Activated T-helper 1 cell treated with Interleukin-2 at 50 U/mL for 16 hours (primary cell): ENCODE data around the gene SHE.
"Not testable (repeated sequence)": the region's sequence is repeated elsewhere in the genome, so short reads cannot be mapped to it uniquely, and the experiment has no call there.

ENCODE experiments used
- DNase-seq: peaks from one replicate; pipeline ENCODE4 v3.0.0-alpha.2; 2020; ENCODE audit warnings: low read depth

Gene SHE

GRCh38 chr1:154502066-154502743 is at the start of gene SHE, which contains the start of gene TDRD10:
TSS of gene SHE (minus strand) at chr1:154502412. CDS start at chr1:154502026, 386 bp downstream.
TSS of gene TDRD10 (plus strand) at chr1:154502219. CDS start at chr1:154506904, 4,685 bp downstream.
- DNase-seq, result no peak

- no peak for DNase-seq
Observed at GRCh38 chr1:154551474-154551873, 49.3 kb upstream of the SHE start.

DNA sequence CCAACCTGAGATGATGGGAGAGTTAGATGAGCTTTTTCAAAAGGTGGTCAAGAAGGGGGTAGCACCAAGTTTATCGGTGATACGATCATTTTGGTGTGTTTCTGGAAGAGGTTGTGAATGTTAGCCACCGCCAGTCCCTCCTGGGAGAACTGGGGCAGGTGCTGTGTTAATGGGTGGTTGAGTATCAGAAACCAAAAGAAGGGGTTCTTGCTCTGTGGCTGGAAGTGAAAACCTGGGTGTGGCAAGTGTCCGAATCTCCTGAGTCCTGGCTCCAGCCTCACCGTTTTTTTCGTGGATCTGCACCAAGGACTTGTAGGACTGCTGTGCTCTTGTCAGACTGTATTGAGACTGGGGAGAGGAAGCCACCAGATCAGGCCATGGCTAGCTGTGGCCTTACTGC is 48.4 kb upstream of the SHE start:
- no peak for DNase-seq

DNA sequence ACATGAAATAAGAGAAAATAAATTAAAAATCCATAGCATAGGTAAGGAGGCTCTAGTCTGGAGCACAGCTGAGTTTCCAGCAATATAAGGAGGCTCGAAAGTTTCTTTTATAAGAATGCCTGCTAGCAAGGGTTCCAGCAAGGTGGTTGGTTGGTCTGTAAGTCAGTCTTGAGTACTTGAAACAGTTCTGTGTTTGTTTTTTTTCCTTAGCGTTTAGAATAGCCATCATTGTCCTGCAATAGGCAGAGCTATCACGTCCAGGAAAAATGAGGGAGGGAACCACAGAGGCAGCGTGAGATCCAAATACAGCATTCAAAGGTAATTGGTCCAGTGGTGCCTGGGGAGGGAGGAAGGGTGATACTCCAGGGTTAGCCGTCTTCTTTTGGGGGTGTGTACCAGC is 47.9 kb upstream of the SHE start:
- no peak for DNase-seq

GRCh38 chr1:154549202-154549770 is 47.1 kb upstream of the SHE start:
- no peak for DNase-seq

DNA sequence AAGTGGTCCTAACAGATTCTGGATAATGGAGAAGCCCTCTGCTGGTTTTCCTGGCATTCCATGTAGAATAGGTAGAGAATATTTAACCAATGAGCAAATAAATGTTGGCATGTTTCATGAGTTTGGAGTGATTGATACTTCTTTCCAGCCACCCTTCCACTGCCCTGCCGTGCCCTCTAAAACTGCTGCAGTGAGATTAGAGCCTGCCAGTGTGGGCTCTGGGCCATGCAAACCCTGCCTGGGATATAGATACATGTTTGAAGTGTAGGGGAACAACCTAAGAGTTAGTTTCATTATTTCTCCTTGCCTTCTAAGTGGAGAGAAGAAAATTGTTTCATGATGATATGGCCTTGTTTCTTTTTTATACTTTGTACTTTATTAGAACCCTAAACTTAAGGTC is 45.8 kb upstream of the SHE start:
- no peak for DNase-seq

DNA sequence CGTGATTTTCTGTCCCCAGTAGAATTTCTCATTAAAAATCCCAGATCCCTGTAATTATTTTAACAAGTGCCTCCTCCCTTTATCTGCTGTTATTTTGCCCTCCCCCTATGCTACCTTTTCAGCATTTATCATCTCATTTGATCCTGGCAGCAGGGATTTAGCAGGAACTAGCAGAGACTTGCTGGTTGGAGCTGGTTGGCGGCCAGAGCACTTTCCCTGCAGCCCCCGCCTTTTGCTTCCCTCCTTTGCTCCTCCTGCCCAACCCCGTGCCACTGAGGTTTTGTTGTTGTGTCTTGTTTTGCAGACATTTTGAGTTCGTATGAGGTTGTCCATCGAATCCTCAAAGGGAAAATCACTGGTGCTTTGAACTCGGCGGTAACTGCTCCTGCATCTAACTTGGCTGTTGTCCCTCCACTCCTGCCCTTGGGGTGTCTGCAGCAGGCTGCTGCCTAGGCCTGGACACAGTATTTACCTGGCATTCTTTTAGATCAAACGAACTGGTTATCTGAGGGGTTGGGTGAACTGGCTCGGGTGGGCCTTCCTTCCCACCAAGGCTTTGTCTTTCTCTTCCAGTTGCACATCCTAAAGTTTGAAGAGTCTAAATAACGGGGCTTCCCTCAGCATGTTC is 45.0 kb upstream of the SHE start:
- DNase-seq, result no peak

DNA sequence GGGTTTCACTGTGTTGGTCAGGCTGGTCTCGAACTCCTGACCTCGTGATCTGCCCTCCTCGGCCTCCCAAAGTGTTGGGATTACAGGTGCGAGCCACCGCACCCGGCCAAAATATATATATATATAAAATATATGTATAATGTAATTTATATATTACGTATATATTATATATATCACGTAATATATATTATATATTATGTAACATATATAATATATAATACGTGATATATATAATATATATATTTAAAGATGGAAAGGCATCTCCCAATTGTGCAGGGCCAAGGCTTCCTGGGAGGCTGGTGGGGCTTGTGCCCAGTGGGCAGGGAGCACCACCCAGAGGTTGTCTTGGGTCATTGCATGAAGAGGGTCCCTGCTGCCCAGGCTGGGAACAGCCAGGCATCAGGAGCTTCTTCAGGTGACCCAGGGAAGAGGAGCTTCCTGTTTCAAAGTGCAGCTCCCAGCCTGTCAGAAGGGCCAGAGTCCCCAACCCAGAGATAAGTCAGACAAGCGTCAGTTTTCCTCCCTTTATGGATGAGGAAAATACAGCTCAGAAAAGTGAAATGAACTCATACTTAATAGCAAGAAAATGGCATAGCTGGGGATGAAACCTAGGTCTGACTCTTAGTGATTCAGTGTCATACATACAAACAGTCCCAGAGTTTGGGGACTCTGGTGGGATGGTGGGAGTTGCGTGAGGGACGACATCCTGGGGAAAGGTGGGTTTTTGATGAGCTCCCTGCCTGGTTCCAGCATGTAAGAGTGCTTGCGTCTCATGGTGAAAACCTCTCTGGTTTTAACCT is 44.3 kb upstream of the SHE start:
- DNase-seq, result peak; percentile 30

- DNase-seq, result no peak
Observed at GRCh38 chr1:154541231-154541630, 39.0 kb upstream of the SHE start.

DNA sequence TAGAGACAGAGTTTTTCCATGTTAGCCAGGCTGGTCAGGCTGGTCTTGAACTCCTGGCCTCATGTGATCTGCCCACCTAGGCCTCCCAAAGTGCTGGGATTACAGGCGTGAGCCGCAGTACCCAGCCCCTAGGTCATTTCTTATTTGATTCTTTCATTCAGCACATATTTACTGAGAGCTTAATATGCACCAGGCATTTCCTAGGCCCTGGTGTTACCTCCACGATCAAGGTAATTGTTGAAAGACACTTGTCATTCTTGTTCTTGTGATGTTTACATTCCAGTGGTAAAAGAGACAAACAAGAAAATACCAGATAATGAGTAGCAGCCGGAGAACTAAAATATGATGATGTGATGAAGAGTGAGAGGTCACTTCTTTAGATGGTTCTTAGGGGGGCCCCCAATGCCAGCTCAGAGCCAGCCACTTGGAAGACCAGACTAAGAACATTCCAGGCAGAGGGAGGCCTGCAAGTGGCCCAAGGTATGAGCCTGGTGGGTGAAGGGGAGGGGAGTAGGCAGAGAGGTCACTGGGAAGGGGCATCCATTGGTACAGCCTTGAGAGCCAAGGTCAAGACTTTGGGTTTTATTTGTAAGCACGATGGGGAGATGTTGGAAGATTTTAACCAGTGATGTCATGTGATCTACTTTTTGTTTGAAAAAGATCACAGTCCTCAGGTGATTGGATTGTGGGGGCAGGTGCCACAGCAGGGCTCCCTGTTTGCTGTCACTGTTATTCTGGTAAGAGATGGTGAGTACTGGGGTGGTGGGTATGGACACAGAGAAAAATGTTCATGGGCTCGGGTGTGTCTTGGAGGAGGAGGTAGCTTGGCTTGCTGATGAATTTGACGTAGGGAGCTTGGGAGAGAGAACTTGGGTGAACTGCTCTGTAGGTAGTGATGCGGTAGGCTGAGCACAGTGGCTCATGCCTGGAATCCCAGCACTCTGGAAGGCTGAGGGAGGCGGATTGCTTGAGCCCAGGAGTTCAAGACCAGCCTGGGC is 37.6 kb upstream of the SHE start:
- no peak for DNase-seq

GRCh38 chr1:154536570-154536969 is 34.4 kb upstream of the SHE start:
- DNase-seq, result no peak

DNA sequence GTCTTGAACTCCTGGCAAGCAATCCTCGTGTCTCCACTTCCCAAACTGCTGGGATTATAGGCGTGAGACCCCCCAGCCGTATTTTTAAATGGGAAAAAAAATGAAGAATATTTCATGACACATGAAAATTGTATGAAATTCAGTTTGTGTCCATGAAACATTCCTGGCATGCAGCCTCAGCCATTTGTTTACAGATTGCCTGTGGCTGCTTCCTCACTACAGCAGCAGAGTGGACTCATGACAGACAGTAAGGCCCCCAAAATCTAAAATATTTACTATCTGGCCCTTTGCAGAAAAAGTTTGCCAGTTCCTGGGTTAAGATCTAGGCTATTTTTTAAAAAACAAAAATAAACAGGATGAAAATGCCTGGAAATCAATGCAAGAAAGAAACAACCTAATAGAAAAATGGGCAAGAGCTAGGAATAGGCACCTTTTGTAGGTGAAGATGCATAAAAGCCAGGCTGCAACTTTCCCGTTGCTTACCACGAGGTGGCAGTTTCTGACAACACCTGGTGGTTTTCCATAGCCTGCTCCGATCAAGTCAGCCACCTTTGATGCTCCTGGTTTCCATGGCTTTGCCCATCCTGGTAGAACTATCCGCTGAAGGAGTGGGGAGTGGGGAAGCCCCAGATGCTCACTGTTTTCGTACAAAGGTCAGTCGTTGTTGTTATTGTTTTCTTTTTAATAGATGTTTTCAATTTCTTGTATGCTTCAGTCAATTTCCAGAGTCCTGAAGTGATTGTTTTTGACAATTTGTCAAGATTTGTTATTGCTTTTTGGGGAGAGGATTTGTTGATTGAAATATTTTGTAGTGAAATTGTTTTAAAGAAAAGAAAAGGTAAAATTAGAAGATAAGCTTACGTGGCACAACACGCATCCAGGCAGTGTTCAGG is 32.0 kb upstream of the SHE start:
- no peak for DNase-seq

DNA sequence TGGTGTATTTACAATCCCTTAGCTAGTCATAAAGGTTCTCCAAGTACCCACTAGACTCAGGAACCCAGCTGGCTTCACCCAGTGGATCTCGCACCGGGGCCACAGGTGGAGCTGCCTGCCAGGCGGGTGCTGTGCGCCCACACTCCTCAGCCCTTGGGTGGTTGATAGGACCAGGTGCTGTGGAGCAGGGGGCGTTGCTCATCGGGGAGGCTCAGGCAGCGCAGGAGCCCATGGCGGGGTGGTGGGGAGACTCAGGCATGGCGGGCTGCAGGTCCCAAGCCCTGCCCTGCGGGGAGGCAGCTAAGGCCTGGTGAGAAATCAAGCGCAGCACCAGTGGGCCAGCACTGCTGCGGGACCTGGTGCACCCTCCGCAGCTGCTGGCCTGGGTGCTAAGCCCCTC is 29.7 kb upstream of the SHE start:
- not testable (repeated sequence) for DNase-seq

- DNase-seq, result no peak
Observed at GRCh38 chr1:154529308-154529707, 27.1 kb upstream of the SHE start.

- DNase-seq, result no peak
Observed at GRCh38 chr1:154527192-154527591, 25.0 kb upstream of the SHE start.

GRCh38 chr1:154524881-154525280 is 22.7 kb upstream of the SHE start:
- no peak for DNase-seq

GRCh38 chr1:154521695-154522094 is 19.5 kb upstream of the SHE start:
- no peak for DNase-seq

GRCh38 chr1:154520333-154520732 is 18.1 kb upstream of the SHE start:
- no peak for DNase-seq

DNA sequence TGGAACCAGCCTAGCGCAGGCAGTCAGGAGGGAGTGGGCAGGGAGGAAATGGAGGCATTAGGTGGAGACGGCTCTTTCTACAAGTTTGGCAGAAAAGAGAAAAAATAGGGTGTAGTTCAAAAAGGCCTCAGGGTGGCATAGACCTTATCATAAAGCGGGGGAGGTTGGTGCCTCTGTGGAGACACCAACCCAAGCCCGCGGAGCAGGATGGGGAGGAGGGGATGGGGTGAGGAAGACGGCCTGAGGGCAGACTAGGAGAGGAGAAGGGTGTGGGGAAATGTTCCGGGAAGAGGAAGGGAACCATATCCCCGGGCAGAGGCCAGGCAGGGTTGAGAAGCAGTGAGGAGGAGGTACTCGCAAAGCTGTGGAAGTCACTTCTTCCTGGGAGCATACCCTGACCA is 17.4 kb upstream of the SHE start:
- no peak for DNase-seq

GRCh38 chr1:154517661-154518060 is 15.4 kb upstream of the SHE start:
- no peak for DNase-seq
